GM18508 (cell line): Measurements from ENCODE around the gene SLC17A9.

ENCODE experiments used
- ATAC-seq: cut with Tn5 transposase; IDR thresholded peaks from one replicate; pipeline ENCODE4 v1.9.1; 2021; ENCODE audit warnings: moderate number of reproducible peaks; ENCODE audit not compliant: insufficient read depth, unreplicated experiment

The SLC17A9 gene

GRCh38 chr20:62966212-62967148 is 14.0 kb downstream of the SLC17A9 start:
- no peak for ATAC-seq

- ATAC-seq = no peak
These were observed 14.6 kb downstream of the SLC17A9 start for GRCh38 chr20:62967149-62967501.

DNA sequence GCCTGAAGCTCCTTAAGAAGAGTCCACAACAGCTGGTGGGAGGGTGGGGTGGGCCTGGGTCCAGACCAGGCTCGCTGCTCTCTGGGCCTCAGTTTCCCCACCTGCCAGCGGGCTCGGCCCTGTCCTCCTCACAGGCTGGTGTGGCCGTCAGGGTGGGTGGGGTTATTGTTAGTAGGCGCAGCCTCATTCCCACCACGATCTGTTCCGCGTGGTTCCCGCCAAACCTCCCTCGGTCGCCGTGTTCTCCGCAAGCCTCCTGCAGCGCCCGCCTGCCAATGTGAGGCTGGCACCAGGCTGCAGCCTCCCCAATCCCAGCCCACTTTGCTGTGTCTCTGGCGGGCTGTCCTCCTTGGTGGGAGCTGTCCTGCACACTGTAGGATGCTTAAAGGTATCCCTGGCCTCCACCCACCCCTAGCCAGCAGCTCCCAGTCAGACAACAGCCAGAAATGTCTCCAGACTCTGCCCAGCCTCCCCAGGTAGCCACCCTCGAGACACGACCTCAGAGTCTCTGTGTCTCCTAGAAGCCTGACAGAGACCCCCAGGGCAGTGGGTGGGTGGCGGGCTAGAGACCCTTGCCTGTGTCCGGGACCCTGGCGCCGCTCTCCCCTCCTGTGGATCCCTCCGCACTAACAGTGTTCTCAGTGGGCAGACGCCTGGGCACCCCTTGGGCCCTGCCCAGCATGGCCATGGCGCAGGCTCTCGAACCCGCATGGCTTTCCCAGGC is 15.3 kb downstream of the SLC17A9 start:
- no peak for ATAC-seq

GRCh38 chr20:62968378-62969178 is 16.1 kb downstream of the SLC17A9 start:
- ATAC-seq = no peak

GRCh38 chr20:62969179-62969760 is 16.8 kb downstream of the SLC17A9 start:
- ATAC-seq = no peak

GRCh38 chr20:62969939-62970306 is 17.4 kb downstream of the SLC17A9 start:
- ATAC-seq = no peak

GRCh38 chr20:62970307-62971210 is 18.1 kb downstream of the SLC17A9 start:
- ATAC-seq = no peak

DNA sequence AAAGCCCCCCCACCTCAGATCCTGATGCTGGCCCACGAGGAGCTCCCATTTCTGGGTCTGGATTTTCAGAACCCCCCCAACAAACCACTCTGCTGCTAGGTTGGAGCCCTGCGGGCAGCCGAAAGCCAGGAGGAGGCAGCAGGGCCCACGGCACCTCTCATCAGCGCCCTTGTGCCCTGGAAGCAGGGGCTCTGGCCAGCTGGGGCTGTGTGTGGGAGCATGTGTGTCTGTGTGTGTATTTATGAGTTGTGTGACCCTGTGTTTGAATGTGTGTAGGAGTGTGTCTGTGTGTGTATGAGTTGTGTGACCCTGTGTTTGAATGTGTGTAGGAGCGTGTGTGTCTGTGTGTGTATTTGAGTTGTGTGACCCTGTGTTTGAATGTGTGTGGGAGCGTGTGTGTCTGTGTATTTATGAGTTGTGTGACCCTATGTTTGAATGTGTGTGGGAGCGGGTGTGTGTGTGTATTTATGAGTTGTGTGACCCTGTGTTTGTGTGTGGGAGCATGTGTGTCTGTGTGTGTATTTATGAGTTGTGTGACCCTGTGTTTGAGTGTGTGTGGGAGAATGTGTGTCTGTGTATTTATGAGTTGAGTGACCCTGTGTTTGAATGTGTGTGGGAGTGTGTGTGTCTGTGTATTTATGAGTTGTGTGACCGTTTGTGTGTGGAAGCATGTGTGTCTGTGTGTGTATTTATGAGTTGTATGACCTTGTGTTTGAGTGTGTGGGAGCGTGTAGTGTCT is 18.9 kb downstream of the SLC17A9 start:
- ATAC-seq = no peak

DNA sequence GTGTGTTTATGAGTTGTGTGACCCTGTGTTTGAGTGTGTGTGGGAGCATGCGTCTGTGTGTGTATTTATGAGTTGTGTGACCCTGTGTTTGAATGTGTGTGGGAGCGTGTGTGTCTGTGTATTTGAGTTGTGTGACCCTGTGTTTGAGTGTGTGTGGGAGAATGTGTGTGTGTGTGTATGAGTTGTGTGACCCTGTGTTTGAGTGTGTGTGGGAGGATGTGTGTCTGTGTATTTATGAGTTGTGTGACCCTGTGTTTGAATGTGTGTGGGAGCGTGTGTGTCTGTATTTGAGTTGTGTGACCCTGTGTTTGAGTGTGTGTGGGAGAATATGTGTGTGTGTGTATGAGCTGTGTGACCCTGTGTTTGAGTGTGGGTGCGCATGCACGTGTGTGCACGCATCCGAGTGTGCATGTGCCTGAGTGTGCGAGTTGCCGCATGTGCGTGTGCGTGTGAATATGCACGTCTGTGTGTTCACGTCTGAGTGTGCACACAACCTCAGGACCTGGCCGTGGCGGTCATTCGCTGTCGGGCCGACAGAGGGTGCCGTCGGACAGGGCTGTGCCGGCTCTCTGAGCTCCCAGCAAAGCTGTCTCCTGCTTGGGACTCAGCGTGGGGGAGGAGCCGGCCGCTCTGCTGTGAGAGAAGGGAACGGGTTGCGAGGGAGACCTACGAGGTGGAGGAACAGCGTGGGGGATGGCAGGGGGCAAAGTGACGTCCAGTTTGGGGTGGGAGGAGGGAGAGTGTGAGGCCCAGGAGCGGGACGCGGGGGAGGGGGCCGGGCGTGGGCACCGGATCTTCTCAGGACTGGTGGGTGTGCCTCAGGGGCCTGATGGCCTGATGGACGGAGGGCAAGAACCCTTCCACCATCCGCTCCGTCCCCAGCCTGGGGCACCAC is 19.7 kb downstream of the SLC17A9 start:
- ATAC-seq = no peak

- ATAC-seq = no peak
These were observed 20.6 kb downstream of the SLC17A9 start for GRCh38 chr20:62972845-62973745.

DNA sequence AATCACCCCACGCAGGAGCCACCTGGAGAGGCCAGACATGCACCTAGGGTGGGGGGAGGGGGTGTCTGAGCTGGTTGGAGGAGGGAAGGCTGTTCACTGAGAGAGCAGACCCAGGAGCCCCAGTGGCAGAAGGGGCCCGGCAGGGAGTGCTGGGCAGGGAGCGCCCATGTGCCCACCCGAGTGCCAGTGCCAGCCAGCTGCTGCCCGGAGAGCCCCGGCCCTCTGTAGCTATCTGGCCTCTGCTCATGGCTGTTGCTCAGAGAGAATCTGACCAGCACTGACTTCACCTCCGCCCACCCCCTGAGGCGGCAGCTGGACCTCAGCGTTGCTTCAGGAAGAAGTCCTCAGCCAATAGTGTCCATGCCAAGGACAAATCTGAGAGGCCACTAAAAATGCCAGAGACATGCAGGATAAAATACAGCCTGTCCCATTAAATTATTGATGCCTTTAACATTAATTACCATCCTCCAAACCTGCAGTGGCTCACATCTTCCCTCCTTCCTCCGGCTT is 22.8 kb downstream of the SLC17A9 start:
- ATAC-seq = no peak

DNA sequence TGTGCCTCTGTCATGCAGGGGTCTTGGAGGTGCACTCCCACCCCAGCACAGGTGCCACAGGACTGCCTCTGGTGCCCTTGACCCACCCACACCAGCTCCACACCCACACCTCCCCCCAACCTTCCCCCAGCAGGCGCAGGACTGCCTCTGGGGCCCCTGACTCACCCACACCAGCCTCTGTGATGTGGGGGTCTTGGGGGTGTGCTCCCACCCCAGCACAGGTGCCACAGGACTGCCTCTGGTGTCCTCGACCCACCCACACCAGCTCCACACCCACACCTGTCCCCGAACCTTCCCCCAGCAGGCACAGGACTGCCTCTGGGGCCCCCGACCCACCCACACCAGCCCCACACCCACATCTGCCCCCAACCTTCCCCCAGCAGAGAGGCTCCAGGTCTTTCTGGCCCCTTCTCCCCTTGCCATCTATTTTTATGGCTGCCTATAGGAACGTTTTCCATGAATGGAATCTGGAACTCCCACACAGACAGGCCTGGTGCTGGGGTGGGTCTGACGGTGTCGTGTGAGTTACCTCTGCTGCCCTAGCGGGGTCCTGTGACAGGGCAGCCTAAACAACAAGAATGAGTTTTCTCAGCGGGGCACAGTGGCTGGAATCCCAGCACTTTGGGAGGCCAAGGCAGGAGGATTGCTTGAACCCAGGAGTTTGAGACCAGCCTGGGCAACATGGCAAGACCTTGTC is 23.5 kb downstream of the SLC17A9 start:
- ATAC-seq = no peak

GRCh38 chr20:62976886-62977285 is 24.4 kb downstream of the SLC17A9 start:
- ATAC-seq = no peak

DNA sequence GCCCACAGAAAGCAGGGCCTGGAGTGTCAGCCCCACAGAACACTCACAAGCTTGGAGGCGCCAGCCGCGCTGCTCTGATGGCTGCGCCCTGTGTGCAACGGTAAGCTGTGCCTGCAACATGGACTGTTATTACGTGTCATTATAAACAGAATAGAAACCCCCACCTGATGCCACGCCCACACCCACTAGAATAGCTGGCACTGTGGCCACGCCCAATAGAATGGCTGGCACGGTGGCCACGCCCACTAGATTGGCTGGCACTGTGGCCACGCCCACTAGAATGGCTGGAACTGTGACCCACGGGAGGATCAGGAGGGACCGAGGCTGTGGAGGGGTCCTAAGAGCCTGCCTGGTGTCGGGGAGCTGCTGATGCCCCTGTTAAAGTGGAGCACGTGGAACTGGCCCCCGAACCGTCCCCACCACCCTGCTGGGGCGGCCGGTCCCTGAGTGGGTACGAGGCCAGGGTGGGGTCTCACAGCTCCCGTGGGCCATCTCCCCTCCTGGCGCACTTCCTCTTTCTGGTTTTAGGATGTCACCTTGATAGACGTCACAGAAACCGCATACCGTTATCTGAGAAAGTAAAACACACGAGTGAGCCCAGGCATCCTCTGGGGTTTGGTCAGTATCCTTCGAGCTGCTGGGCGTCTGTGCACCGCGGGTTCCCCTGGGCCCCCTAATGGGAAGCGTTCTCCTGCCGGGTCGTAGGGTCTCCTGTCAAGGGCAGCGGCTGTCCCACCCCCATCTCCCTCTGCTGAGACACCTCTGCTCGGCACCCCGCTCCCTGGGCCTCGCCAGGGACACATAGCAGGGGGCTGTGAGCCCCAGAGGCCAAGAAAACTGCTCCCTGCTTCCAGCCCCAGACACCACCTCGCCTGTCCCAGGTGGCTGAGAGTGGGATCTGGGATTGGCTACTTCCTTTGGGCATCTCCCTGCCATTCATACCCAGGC is 25.4 kb downstream of the SLC17A9 start:
- peak; percentile 45 for ATAC-seq

- no peak for ATAC-seq
These were observed 26.0 kb downstream of the SLC17A9 start for GRCh38 chr20:62978561-62978943.
